Type B pancreatic cell (in vitro differentiated cells): ENCODE measurements around the gene ATAD3A. TPM values are rescaled to one million over a fixed set of nuclear protein-coding genes. Genes with fewer than 3 reads are reported as not detected.
"Not testable (repeated sequence)": the region's sequence is repeated elsewhere in the genome, so short reads cannot be mapped to it uniquely, and the experiment has no call there.

Experiments
- DNase-seq: peaks from one replicate; pipeline ENCODE4 v3.0.0; 2021; ENCODE audit warnings: mixed read lengths; ENCODE audit not compliant: unreplicated experiment; ENCODE audit errors: extremely low spot score
- H3K27ac Mint-ChIP-seq: 2 replicates; pipeline ENCODE4 v1.8.0; 2021; ENCODE audit warnings: mild to moderate bottlenecking, mixed read lengths
- H3K27me3 Mint-ChIP-seq: 2 replicates; pipeline ENCODE4 v1.8.0; 2021; ENCODE audit warnings: mixed read lengths
- H3K36me3 Mint-ChIP-seq: 2 replicates; pipeline ENCODE4 v1.8.0; 2021; ENCODE audit warnings: mixed read lengths
- H3K4me1 Mint-ChIP-seq: one replicate; pipeline ENCODE4 v1.8.0; 2021; ENCODE audit warnings: mixed read lengths; ENCODE audit not compliant: unreplicated experiment
- H3K4me3 Mint-ChIP-seq: 2 replicates; pipeline ENCODE4 v1.8.0; 2021; ENCODE audit warnings: mild to moderate bottlenecking, mixed read lengths
- H3K9me3 Mint-ChIP-seq: 2 replicates; pipeline ENCODE4 v1.8.0; 2021; ENCODE audit warnings: mixed read lengths
- CTCF ChIP-seq: fragments of 200-600 bp; sonication (generic); conservative IDR thresholded peaks from 2 replicates; pipeline ENCODE4 v1.5.0; 2021; ENCODE audit warnings: antibody characterized with exemption, mild to moderate bottlenecking
- total RNA-seq: library from RNA; stranded (reverse); gene quantifications from 2 replicates; pipeline ENCODE4 v1.2.1, GENCODE V29; 2021; ENCODE audit warnings: low replicate concordance

Gene ATAD3A
- total RNA-seq, 1 donor from 2014 or later: 39.8 TPM

- Mint-ChIP-seq H3K36me3 (no peaks in the 10 kb centered on the region), H3K27ac (peak within 1 kb of the TSS; percentile 96), H3K9me3 (no peaks in the 10 kb centered on the region), H3K4me1 (peaks cover 14% of the 10 kb centered on the region), H3K27me3 (no peaks in the 10 kb centered on the region), H3K4me3 (peak within 1 kb of the TSS; percentile 93)
- DNase-seq: peak; percentile 93
- no peak for TF ChIP-seq CTCF
Measured at GRCh38 chr1:1471389-1472052, 40.4 kb upstream of the ATAD3A start, which contains the start of gene ATAD3B. Gene ATAD3B, plus strand, starts transcription at chr1:1471765. Its CDS starts 120 bp downstream, at chr1:1471885.

- not testable (repeated sequence) for DNase-seq, H3K36me3 Mint-ChIP-seq, H3K27me3 Mint-ChIP-seq, H3K9me3 Mint-ChIP-seq
- peak overlapping the region; percentile 83 for H3K27ac Mint-ChIP-seq
- peak overlapping the region; percentile 86 for H3K4me3 Mint-ChIP-seq
- peaks cover 14% of the 10 kb centered on the region for H3K4me1 Mint-ChIP-seq
Measured at GRCh38 chr1:1472053-1472876, 39.7 kb upstream of the ATAD3A start.

- not testable (repeated sequence) for H3K27ac Mint-ChIP-seq, H3K36me3 Mint-ChIP-seq, H3K9me3 Mint-ChIP-seq, DNase-seq, H3K27me3 Mint-ChIP-seq, H3K4me3 Mint-ChIP-seq, H3K4me1 Mint-ChIP-seq
Measured at GRCh38 chr1:1476011-1476410, 36.0 kb upstream of the ATAD3A start.

- H3K9me3 Mint-ChIP-seq: no peaks in the 10 kb centered on the region
- H3K27me3 Mint-ChIP-seq: no peaks in the 10 kb centered on the region
- H3K4me3 Mint-ChIP-seq: no peak overlapping the region
- H3K4me1 Mint-ChIP-seq: no peaks in the 10 kb centered on the region
- H3K27ac Mint-ChIP-seq: no peak overlapping the region
- TF ChIP-seq CTCF: no peak
- H3K36me3 Mint-ChIP-seq: no peaks in the 10 kb centered on the region
- no peak for DNase-seq
Measured at GRCh38 chr1:1477206-1477605, 34.8 kb upstream of the ATAD3A start.

GRCh38 chr1:1479547-1480487 is 32.1 kb upstream of the ATAD3A start:
- no peak overlapping the region for H3K4me3 Mint-ChIP-seq

GRCh38 chr1:1480488-1480867 is 31.5 kb upstream of the ATAD3A start:
- not testable (repeated sequence) for H3K27me3 Mint-ChIP-seq, DNase-seq, H3K9me3 Mint-ChIP-seq, H3K27ac Mint-ChIP-seq, H3K36me3 Mint-ChIP-seq, H3K4me3 Mint-ChIP-seq, H3K4me1 Mint-ChIP-seq

More at GRCh38 chr1:1479547-1480487, 32.1 kb upstream of the ATAD3A start:
- Mint-ChIP-seq H3K4me1 (no peaks in the 10 kb centered on the region), H3K27me3 (no peaks in the 10 kb centered on the region), H3K36me3 (no peaks in the 10 kb centered on the region), H3K9me3 (no peaks in the 10 kb centered on the region), H3K27ac (peak overlapping the region; percentile 39)
- DNase-seq: no peak
- no peak for TF ChIP-seq CTCF

- not testable (repeated sequence) for H3K27ac Mint-ChIP-seq, H3K36me3 Mint-ChIP-seq, H3K27me3 Mint-ChIP-seq, H3K4me1 Mint-ChIP-seq, H3K4me3 Mint-ChIP-seq, DNase-seq, H3K9me3 Mint-ChIP-seq
Measured at GRCh38 chr1:1481811-1482210, 30.2 kb upstream of the ATAD3A start.
